Measurements from ENCODE around the gene UPK1A.
"Not testable (repeated sequence)": the region's sequence is repeated elsewhere in the genome, so short reads cannot be mapped to it uniquely, and the experiment has no call there.

The UPK1A gene

GRCh38 chr19:35716801-35717664 is 50.7 kb downstream of the UPK1A start:
- DNase-seq (ENCODE audit: low read depth in 1 of 2, low spot score in 1 of 2) = peak; percentile 92 to 95

GRCh38 chr19:35717665-35718344 is 51.5 kb downstream of the UPK1A start, which contains the start of gene KMT2B:
KMT2B (plus strand) TSS chr19:35718003; CDS start chr19:35718019, 16 bp downstream.
- DNase-seq (ENCODE audit: low read depth in 1 of 2, low spot score in 1 of 2) = no peak

- DNase-seq (ENCODE audit: low read depth in 1 of 2, low spot score in 1 of 2) = peak; percentile 22 to 37
These were observed 52.2 kb downstream of the UPK1A start for GRCh38 chr19:35718345-35719041.

GRCh38 chr19:35719402-35720162 is 53.3 kb downstream of the UPK1A start:
- no peak for DNase-seq (ENCODE audit: low read depth in 1 of 2, low spot score in 1 of 2)

GRCh38 chr19:35720163-35720524 is 53.8 kb downstream of the UPK1A start:
- no peak for DNase-seq (ENCODE audit: low read depth in 1 of 2, low spot score in 1 of 2)

GRCh38 chr19:35720648-35721047 is 54.3 kb downstream of the UPK1A start:
- no peak for DNase-seq (ENCODE audit: low read depth in 1 of 2, low spot score in 1 of 2)

GRCh38 chr19:35721374-35721773 is 55.1 kb downstream of the UPK1A start:
- no peak for DNase-seq (ENCODE audit: low read depth in 1 of 2, low spot score in 1 of 2)

- no peak for DNase-seq (ENCODE audit: low read depth in 1 of 2, low spot score in 1 of 2)
These were observed 56.1 kb downstream of the UPK1A start for GRCh38 chr19:35722461-35722860.

- DNase-seq (ENCODE audit: low read depth in 1 of 2, low spot score in 1 of 2) = no peak
These were observed 56.6 kb downstream of the UPK1A start for GRCh38 chr19:35722897-35723296.

GRCh38 chr19:35723671-35724070 is 57.4 kb downstream of the UPK1A start:
- DNase-seq (ENCODE audit: low read depth in 1 of 2, low spot score in 1 of 2) = no peak

GRCh38 chr19:35724132-35724531 is 57.8 kb downstream of the UPK1A start:
- DNase-seq (ENCODE audit: low read depth in 1 of 2, low spot score in 1 of 2) = not testable (repeated sequence)

GRCh38 chr19:35724560-35724959 is 58.2 kb downstream of the UPK1A start:
- DNase-seq (ENCODE audit: low read depth in 1 of 2, low spot score in 1 of 2) = no peak

- no peak for DNase-seq (ENCODE audit: low read depth in 1 of 2, low spot score in 1 of 2)
These were observed 59.0 kb downstream of the UPK1A start for GRCh38 chr19:35725216-35725861.

- no peak for DNase-seq (ENCODE audit: low read depth in 1 of 2, low spot score in 1 of 2)
These were observed 61.0 kb downstream of the UPK1A start for GRCh38 chr19:35727053-35727955.
